ENCODE results near the gene RPL19. TPM values are rescaled to one million over a fixed set of nuclear protein-coding genes. Genes with fewer than 3 reads are reported as not detected.
A peak's percentile ranks its signal among the peaks of the same experiment; 100 is the strongest.

The RPL19 gene
- total and polyA plus RNA-seq, 2 experiments from 2014 or later, result 1,594 to 2,627 TPM

DNA sequence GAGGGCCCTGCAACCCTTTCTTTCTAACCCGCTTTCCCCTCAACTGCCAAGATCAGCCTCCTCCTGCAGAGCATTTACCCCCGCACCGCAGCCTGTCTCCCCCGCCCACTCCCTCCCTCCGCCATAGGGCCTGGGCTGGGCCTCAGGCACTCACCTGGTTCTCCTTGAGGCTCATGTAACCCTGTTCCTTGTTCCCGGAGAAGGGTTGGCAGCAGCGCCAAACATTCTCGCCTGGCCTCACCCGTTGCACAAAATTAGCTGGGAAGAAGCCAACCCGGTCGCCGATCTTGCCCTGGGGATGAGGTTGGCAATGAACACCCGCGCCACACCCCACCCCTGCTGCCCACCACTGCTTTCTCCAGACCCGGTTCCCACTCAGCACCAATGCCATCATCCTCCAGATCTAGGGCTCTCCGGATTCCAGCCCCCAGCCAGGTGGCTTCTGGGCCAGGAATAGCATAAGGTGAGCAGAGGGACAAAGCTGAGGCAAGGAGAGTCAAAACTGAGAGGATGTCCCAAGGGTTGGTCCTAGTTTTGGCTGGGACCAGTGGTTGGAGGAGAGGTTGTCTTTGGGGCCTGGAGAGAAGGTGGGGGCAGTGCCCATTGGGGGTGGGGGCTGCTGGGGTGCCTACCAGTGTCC lies 12.9 kb downstream of the RPL19 start:
- no peaks in the 10 kb centered on the region for H3K36me3 ChIP-seq (ENCODE audit: insufficient read depth)
- no peaks in the 10 kb centered on the region for H4K20me1 ChIP-seq (replicated peaks; ENCODE audit: insufficient read depth)
- 0 out of 2 replicates have a peak, but pooled peaks cover 5% of the 10 kb centered on the region for H3F3A ChIP-seq (replicated peaks; ENCODE audit: low read depth)
- TF ChIP-seq NANOG (IDR thresholded peaks at IDR 0.05; ENCODE audit: borderline replicate concordance), result no peak
- no peak for TF ChIP-seq CREB1 (CRISPR knock-in tag; IDR thresholded peaks at IDR 0.05; ENCODE audit: low read depth)
- TF ChIP-seq, protein P1, sequence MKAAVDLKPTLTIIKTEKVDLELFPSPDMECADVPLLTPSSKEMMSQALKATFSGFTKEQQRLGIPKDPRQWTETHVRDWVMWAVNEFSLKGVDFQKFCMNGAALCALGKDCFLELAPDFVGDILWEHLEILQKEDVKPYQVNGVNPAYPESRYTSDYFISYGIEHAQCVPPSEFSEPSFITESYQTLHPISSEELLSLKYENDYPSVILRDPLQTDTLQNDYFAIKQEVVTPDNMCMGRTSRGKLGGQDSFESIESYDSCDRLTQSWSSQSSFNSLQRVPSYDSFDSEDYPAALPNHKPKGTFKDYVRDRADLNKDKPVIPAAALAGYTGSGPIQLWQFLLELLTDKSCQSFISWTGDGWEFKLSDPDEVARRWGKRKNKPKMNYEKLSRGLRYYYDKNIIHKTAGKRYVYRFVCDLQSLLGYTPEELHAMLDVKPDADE (IDR thresholded peaks at IDR 0.05), result no peak
- peaks cover 33% of the 10 kb centered on the region for H3K4me1 Mint-ChIP-seq
- no peak overlapping the region for H3K4me2 ChIP-seq
- H3K4me3 Mint-ChIP-seq, result no peak overlapping the region
- ATAC-seq (peak; percentile 18), DNase-seq (ENCODE audit: low spot score) (no peak)
- no peaks in the 10 kb centered on the region for H3K79me2 ChIP-seq (replicated peaks; ENCODE audit: insufficient read depth)
- H3K4me1 ChIP-seq (ENCODE audit: insufficient read depth), result peaks cover 19% of the 10 kb centered on the region
- no peak overlapping the region for H3K4me3 ChIP-seq
- H3K9me2 ChIP-seq (ENCODE audit: insufficient read depth), result no peaks in the 10 kb centered on the region
- H3K27me3 Mint-ChIP-seq (ENCODE audit: insufficient read depth, low read depth, poor library complexity), result peaks cover 27% of the 10 kb centered on the region
- H3K36me3 Mint-ChIP-seq (ENCODE audit: low read depth), result no peaks in the 10 kb centered on the region
- no peak overlapping the region for H3K27ac ChIP-seq (ENCODE audit: low read depth)
- no peak overlapping the region for H3K27ac Mint-ChIP-seq
- H3K9me3 Mint-ChIP-seq, result no peaks in the 10 kb centered on the region
- H2AFZ ChIP-seq, result no peak overlapping the region
- peaks cover 20% of the 10 kb centered on the region for H3K27me3 ChIP-seq (ENCODE audit: insufficient read depth)

DNA sequence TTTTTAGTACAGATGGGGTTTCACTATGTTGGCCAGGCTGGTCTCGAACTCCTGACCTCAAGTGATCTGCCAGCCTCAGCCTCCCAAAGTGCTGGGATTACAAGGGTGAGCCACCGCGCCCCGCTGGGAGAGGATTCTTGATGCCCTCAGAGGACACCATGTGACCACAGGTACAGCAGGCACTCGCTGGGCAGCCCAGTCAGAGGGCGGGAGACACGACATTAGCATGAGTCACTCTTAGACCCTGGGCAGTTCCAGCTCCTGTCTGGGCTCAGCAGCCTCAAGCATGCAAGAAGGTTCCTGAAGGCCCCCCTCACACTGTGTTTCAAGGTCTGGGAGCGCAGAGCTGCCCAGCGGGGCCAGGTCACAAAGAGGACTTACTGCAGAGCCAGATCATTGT lies 13.8 kb downstream of the RPL19 start:
- Histone ChIP-seq H3K9me2 (ENCODE audit: insufficient read depth) (no peaks in the 10 kb centered on the region), H3K36me3 (ENCODE audit: insufficient read depth) (no peaks in the 10 kb centered on the region), H2AFZ (no peak overlapping the region), H3F3A (replicated peaks; ENCODE audit: low read depth) (0 out of 2 replicates have a peak, but pooled peaks cover 2% of the 10 kb centered on the region), H3K27ac (ENCODE audit: low read depth) (no peak overlapping the region), H3K4me3 (no peak overlapping the region), H4K20me1 (replicated peaks; ENCODE audit: insufficient read depth) (no peaks in the 10 kb centered on the region), H3K27me3 (ENCODE audit: insufficient read depth) (peaks cover 29% of the 10 kb centered on the region), H3K4me2 (no peak overlapping the region), H3K79me2 (replicated peaks; ENCODE audit: insufficient read depth) (no peaks in the 10 kb centered on the region), H3K4me1 (ENCODE audit: insufficient read depth) (peaks cover 16% of the 10 kb centered on the region)
- Mint-ChIP-seq H3K4me1 (peaks cover 30% of the 10 kb centered on the region), H3K27ac (no peak overlapping the region), H3K36me3 (ENCODE audit: low read depth) (no peaks in the 10 kb centered on the region), H3K27me3 (ENCODE audit: insufficient read depth, low read depth, poor library complexity) (peaks cover 32% of the 10 kb centered on the region), H3K4me3 (no peak overlapping the region), H3K9me3 (no peaks in the 10 kb centered on the region)
- DNase-seq (ENCODE audit: low spot score) (no peak), ATAC-seq (no peak)
- TF ChIP-seq ZNF331 (CRISPR knock-in tag; IDR thresholded peaks at IDR 0.05; ENCODE audit: low read depth) (no peak), JUNB (IDR thresholded peaks at IDR 0.05; ENCODE audit: unreplicated experiment) (no peak), ZNF114 (CRISPR knock-in tag; IDR thresholded peaks at IDR 0.05) (no peak), POLR2AphosphoS5 (IDR thresholded peaks at IDR 0.05; ENCODE audit: low read depth) (no peak), NANOG (IDR thresholded peaks at IDR 0.05; ENCODE audit: borderline replicate concordance) (no peak)
- TF ChIP-seq, protein P2, sequence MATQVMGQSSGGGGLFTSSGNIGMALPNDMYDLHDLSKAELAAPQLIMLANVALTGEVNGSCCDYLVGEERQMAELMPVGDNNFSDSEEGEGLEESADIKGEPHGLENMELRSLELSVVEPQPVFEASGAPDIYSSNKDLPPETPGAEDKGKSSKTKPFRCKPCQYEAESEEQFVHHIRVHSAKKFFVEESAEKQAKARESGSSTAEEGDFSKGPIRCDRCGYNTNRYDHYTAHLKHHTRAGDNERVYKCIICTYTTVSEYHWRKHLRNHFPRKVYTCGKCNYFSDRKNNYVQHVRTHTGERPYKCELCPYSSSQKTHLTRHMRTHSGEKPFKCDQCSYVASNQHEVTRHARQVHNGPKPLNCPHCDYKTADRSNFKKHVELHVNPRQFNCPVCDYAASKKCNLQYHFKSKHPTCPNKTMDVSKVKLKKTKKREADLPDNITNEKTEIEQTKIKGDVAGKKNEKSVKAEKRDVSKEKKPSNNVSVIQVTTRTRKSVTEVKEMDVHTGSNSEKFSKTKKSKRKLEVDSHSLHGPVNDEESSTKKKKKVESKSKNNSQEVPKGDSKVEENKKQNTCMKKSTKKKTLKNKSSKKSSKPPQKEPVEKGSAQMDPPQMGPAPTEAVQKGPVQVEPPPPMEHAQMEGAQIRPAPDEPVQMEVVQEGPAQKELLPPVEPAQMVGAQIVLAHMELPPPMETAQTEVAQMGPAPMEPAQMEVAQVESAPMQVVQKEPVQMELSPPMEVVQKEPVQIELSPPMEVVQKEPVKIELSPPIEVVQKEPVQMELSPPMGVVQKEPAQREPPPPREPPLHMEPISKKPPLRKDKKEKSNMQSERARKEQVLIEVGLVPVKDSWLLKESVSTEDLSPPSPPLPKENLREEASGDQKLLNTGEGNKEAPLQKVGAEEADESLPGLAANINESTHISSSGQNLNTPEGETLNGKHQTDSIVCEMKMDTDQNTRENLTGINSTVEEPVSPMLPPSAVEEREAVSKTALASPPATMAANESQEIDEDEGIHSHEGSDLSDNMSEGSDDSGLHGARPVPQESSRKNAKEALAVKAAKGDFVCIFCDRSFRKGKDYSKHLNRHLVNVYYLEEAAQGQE (IDR thresholded peaks at IDR 0.05; ENCODE audit: unreplicated experiment), result no peak
- TF ChIP-seq, protein P3, sequence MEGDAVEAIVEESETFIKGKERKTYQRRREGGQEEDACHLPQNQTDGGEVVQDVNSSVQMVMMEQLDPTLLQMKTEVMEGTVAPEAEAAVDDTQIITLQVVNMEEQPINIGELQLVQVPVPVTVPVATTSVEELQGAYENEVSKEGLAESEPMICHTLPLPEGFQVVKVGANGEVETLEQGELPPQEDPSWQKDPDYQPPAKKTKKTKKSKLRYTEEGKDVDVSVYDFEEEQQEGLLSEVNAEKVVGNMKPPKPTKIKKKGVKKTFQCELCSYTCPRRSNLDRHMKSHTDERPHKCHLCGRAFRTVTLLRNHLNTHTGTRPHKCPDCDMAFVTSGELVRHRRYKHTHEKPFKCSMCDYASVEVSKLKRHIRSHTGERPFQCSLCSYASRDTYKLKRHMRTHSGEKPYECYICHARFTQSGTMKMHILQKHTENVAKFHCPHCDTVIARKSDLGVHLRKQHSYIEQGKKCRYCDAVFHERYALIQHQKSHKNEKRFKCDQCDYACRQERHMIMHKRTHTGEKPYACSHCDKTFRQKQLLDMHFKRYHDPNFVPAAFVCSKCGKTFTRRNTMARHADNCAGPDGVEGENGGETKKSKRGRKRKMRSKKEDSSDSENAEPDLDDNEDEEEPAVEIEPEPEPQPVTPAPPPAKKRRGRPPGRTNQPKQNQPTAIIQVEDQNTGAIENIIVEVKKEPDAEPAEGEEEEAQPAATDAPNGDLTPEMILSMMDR (conservative IDR thresholded peaks at IDR 0.05; ENCODE audit: low read depth in 2 of 2), result no peak
- TF ChIP-seq, protein P1 (IDR thresholded peaks at IDR 0.05), result no peak
